ENCODE measurements around the gene COPZ1.
A peak's percentile ranks its signal among the peaks of the same experiment; 100 is the strongest.

The COPZ1 gene

GRCh38 chr12:54286042-54287030, 38.6 kb upstream of the COPZ1 start:
- no peak for TF ChIP-seq CTCF (IDR thresholded peaks at IDR 0.05; ENCODE audit: insufficient read depth, low read length, poor library complexity, severe bottlenecking)
- Histone ChIP-seq H3K4me3 (replicated peaks; ENCODE audit: low read depth, low read length) (no peak overlapping the region), H3K27me3 (replicated peaks; ENCODE audit: control insufficient read depth, insufficient read depth, low read length) (no peaks in the 10 kb centered on the region), H3K36me3 (ENCODE audit: control insufficient read depth, insufficient read depth, low read length) (peaks cover 26% of the 10 kb centered on the region)
- DNase-seq (ENCODE audit: extremely low read depth, insufficient read length): no peak

- no peaks in the 10 kb centered on the region for H3K27me3 ChIP-seq (replicated peaks; ENCODE audit: control insufficient read depth, insufficient read depth, low read length)
- DNase-seq (ENCODE audit: extremely low read depth, insufficient read length): no peak
- no peak for TF ChIP-seq CTCF (IDR thresholded peaks at IDR 0.05; ENCODE audit: insufficient read depth, low read length, poor library complexity, severe bottlenecking)
- peaks cover 24% of the 10 kb centered on the region for H3K36me3 ChIP-seq (ENCODE audit: control insufficient read depth, insufficient read depth, low read length)
- no peak overlapping the region for H3K4me3 ChIP-seq (replicated peaks; ENCODE audit: low read depth, low read length)
These were observed 37.4 kb upstream of the COPZ1 start for GRCh38 chr12:54287261-54288157.

DNA sequence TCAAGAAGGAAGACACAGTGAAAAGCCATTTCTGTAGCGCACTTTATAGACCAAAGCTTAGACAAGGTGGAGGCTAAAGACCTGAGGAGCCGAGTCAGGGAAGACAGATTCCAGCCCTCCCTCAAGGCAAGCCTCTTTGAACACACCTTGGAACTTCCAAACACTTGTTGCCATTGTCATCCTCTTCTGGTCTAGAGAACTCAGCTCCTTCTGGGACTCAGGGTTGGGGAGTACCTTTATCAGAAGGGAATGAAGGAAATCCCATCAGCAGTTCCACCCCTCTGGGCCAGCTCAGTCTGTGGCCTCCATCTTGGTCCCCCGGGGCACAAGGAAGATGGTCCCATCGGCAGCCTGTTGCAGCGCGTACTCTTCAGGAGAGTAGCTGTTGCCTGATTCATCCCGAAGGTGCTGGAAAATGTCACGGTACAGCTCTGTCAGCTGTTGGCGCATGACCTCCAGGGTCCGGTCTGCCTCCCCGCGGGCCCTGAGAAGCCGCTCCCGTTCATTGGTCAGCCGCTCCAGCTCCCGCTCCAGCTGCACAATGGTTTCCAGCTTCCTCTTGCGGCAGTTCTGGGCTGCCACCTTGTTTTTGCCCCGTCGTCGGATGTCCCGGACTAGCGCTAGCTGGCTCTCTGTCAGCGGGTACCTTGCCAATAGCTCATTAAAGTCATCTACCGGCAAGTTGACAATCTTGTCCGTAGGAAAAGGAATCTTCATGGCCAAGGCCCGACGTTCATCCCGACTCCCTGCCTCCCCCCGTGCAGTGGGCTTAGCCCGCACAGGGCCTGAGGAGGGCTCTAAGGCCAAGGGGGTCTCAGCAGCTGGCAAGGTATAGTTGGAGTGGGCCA, 32.6 kb upstream of the COPZ1 start:
- no peak for TF ChIP-seq CTCF (IDR thresholded peaks at IDR 0.05; ENCODE audit: insufficient read depth, low read length, poor library complexity, severe bottlenecking)
- Histone ChIP-seq H3K36me3 (ENCODE audit: control insufficient read depth, insufficient read depth, low read length) (peaks cover 4% of the 10 kb centered on the region), H3K27me3 (replicated peaks; ENCODE audit: control insufficient read depth, insufficient read depth, low read length) (no peaks in the 10 kb centered on the region), H3K4me3 (replicated peaks; ENCODE audit: low read depth, low read length) (no peak overlapping the region)
- DNase-seq (ENCODE audit: extremely low read depth, insufficient read length): no peak

GRCh38 chr12:54292931-54293241, 32.0 kb upstream of the COPZ1 start:
- Histone ChIP-seq H3K27me3 (replicated peaks; ENCODE audit: control insufficient read depth, insufficient read depth, low read length) (no peaks in the 10 kb centered on the region; the same call in 1 of the 2 replicates), H3K36me3 (ENCODE audit: control insufficient read depth, insufficient read depth, low read length) (no peaks in the 10 kb centered on the region), H3K4me3 (replicated peaks; ENCODE audit: low read depth, low read length) (no peak overlapping the region)
- DNase-seq (ENCODE audit: extremely low read depth, insufficient read length): no peak
- no peak for TF ChIP-seq CTCF (IDR thresholded peaks at IDR 0.05; ENCODE audit: insufficient read depth, low read length, poor library complexity, severe bottlenecking)

- peak; percentile 95 for TF ChIP-seq CTCF (IDR thresholded peaks at IDR 0.05; ENCODE audit: insufficient read depth, low read length, poor library complexity, severe bottlenecking)
- peaks cover 3% of the 10 kb centered on the region for H3K27me3 ChIP-seq (replicated peaks; ENCODE audit: control insufficient read depth, insufficient read depth, low read length)
- no peak overlapping the region for H3K4me3 ChIP-seq (replicated peaks; ENCODE audit: low read depth, low read length)
- DNase-seq (ENCODE audit: extremely low read depth, insufficient read length): no peak
- no peaks in the 10 kb centered on the region for H3K36me3 ChIP-seq (ENCODE audit: control insufficient read depth, insufficient read depth, low read length)
These were observed 30.6 kb upstream of the COPZ1 start for GRCh38 chr12:54294152-54294952.

Measured in GM06990 (cell line).